ENCODE measurements around the gene MVD.

DNA sequence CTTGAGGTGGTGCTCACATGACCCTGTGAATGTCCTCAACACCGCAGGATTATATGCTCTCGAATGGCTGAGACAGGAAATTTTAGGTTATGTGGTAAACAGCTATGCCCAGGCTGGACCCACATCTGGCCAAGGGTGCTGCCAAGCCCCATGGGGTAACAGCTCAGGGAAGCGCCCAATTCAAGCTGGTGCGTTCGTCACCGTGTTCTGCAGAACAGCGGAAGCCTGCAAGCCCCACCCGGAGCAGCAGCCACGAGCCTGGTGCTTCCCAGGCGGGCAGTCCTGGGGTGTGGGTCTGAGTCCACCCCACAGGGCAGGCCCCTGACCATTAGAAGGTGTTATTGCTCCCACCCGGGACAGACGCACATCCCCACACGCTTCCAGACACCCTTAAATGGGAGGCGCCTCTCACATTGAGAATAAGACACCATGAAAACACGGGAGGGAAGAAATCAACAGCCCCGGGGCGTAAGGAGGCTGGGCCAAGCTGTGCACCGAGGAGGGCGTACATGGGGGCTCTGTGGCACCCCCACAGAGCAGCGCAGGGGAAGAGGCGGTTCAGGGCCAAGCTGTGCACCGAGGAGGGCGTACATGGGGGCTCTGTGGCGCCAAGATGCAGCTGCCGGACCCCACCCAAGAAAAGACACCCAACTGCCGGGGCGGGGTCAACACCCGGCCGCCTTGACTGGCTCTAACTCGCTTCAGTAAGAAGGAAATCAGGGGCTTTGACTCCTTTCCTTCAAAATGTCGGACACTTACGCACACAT lies 9.1 kb downstream of the MVD start:
- TF ChIP-seq POLR2A (IDR thresholded peaks at IDR 0.05) (no peak), POLR2AphosphoS5 (IDR thresholded peaks at IDR 0.05) (no peak)
- TF ChIP-seq, protein P1, sequence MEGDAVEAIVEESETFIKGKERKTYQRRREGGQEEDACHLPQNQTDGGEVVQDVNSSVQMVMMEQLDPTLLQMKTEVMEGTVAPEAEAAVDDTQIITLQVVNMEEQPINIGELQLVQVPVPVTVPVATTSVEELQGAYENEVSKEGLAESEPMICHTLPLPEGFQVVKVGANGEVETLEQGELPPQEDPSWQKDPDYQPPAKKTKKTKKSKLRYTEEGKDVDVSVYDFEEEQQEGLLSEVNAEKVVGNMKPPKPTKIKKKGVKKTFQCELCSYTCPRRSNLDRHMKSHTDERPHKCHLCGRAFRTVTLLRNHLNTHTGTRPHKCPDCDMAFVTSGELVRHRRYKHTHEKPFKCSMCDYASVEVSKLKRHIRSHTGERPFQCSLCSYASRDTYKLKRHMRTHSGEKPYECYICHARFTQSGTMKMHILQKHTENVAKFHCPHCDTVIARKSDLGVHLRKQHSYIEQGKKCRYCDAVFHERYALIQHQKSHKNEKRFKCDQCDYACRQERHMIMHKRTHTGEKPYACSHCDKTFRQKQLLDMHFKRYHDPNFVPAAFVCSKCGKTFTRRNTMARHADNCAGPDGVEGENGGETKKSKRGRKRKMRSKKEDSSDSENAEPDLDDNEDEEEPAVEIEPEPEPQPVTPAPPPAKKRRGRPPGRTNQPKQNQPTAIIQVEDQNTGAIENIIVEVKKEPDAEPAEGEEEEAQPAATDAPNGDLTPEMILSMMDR (IDR thresholded peaks at IDR 0.05): no peak

Measured in stomach (tissue), 4 donors.